Measurements from ENCODE around the gene SV2A. TPM values are rescaled to one million over a fixed set of nuclear protein-coding genes. Genes with fewer than 3 reads are reported as not detected.
"Not testable (repeated sequence)": the region's sequence is repeated elsewhere in the genome, so short reads cannot be mapped to it uniquely, and the experiment has no call there.

The SV2A gene
- total RNA-seq, 1 donor from 2014 or later = 1.1 TPM

DNA sequence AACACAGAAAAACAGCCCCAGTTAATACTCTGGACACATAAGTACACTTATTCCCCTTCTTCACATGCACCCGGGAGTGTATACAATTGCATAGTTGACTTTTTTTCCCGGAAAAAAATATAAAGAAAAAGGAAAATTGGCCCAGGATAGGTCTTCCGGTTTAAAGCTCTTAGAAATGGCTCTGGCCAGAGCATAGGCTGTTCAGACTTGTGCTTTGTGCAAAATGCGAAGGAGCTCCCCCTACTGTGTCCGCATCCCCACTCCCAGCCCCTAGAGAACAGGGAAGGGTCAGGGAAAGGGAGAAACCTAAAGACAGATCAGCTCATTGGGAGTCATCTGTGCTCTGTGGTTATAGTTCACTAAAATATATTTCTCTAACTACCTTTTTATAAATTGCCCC lies 24.6 kb upstream of the SV2A start:
- no peak for FAIRE-seq
- TF ChIP-seq, protein P1, sequence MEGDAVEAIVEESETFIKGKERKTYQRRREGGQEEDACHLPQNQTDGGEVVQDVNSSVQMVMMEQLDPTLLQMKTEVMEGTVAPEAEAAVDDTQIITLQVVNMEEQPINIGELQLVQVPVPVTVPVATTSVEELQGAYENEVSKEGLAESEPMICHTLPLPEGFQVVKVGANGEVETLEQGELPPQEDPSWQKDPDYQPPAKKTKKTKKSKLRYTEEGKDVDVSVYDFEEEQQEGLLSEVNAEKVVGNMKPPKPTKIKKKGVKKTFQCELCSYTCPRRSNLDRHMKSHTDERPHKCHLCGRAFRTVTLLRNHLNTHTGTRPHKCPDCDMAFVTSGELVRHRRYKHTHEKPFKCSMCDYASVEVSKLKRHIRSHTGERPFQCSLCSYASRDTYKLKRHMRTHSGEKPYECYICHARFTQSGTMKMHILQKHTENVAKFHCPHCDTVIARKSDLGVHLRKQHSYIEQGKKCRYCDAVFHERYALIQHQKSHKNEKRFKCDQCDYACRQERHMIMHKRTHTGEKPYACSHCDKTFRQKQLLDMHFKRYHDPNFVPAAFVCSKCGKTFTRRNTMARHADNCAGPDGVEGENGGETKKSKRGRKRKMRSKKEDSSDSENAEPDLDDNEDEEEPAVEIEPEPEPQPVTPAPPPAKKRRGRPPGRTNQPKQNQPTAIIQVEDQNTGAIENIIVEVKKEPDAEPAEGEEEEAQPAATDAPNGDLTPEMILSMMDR (IDR thresholded peaks at IDR 0.05; ENCODE audit: insufficient read depth, low read length, severe bottlenecking) = peak; percentile 42
- Histone ChIP-seq H3K36me3 (ENCODE audit: control insufficient read depth, insufficient read depth, low read length) (no peaks in the 10 kb centered on the region), H3K27me3 (ENCODE audit: control insufficient read depth, insufficient read depth, low read length) (no peaks in the 10 kb centered on the region), H3K4me3 (ENCODE audit: low read depth, low read length) (no peak overlapping the region)
- peak; percentile 66 for DNase-seq (ENCODE audit: low read depth)

DNA sequence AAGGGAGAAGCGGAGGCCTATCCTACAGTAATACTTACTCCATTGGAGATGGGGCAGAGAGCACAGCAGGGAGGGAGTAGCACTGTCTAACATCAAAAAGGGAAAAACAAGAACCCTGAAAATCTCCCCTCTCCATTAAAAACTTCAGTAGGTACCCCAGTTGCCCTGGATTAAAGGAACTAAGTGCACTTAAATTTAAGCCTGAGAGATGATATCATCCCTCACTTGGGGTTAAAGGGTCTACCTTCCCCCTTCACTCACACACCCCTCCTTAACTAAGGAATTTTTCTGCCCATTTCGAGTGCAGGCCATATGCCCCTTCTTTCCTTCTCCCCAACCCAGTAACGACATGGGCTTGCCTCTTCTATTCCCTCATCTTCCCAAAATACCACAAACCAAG lies 22.8 kb upstream of the SV2A start:
- Histone ChIP-seq H3K27me3 (ENCODE audit: control insufficient read depth, insufficient read depth, low read length) (no peaks in the 10 kb centered on the region), H3K36me3 (ENCODE audit: control insufficient read depth, insufficient read depth, low read length) (no peaks in the 10 kb centered on the region), H3K4me3 (ENCODE audit: low read depth, low read length) (no peak overlapping the region)
- TF ChIP-seq, protein P1 (IDR thresholded peaks at IDR 0.05; ENCODE audit: insufficient read depth, low read length, severe bottlenecking) = no peak
- DNase-seq (ENCODE audit: low read depth) = no peak
- FAIRE-seq = no peak

DNA sequence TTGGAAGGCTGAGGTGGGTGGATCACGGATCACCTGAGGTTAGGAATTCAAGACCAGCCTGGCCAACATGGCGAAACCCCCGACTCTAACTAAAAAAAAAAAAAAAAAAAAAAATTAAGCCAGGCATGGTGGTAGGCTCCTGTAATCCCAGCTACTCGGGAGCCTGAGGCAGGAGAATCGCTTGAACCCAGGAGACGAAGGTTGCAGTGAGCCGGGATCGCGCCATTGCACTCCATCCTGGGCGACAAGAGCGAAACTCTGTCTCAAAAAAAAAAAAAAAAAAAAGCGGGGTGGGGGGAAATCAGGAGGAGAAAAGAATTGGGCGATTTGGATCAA lies 21.0 kb upstream of the SV2A start:
- not testable (repeated sequence) for H3K4me3 ChIP-seq (ENCODE audit: low read depth, low read length); H3K27me3 ChIP-seq (ENCODE audit: control insufficient read depth, insufficient read depth, low read length); H3K36me3 ChIP-seq (ENCODE audit: control insufficient read depth, insufficient read depth, low read length); FAIRE-seq; DNase-seq (ENCODE audit: low read depth)

DNA sequence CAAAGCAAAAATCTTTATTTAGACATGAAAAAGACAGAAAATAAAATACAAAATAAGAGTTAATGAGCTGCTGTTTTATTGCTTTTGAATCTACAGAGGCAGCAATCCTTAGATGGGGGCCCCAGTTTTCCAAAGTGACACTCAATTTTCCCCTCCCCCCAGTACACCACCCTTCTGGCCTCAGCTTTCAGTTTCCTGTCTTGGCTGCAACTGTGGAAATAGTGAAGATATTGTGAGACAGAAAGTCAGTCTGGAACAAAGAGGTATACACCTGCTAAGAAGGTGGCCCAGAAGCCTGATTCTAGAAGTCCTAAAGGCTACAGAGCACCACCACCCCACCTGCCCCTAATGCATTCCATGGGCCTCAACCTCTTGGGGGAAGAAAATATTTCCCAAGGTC lies 20.1 kb upstream of the SV2A start:
- no peaks in the 10 kb centered on the region for H3K27me3 ChIP-seq (ENCODE audit: control insufficient read depth, insufficient read depth, low read length)
- H3K36me3 ChIP-seq (ENCODE audit: control insufficient read depth, insufficient read depth, low read length) = no peaks in the 10 kb centered on the region
- H3K4me3 ChIP-seq (ENCODE audit: low read depth, low read length) = no peak overlapping the region
- TF ChIP-seq, protein P1 (IDR thresholded peaks at IDR 0.05; ENCODE audit: insufficient read depth, low read length, severe bottlenecking) = no peak
- DNase-seq (ENCODE audit: low read depth) = no peak
- no peak for FAIRE-seq

DNA sequence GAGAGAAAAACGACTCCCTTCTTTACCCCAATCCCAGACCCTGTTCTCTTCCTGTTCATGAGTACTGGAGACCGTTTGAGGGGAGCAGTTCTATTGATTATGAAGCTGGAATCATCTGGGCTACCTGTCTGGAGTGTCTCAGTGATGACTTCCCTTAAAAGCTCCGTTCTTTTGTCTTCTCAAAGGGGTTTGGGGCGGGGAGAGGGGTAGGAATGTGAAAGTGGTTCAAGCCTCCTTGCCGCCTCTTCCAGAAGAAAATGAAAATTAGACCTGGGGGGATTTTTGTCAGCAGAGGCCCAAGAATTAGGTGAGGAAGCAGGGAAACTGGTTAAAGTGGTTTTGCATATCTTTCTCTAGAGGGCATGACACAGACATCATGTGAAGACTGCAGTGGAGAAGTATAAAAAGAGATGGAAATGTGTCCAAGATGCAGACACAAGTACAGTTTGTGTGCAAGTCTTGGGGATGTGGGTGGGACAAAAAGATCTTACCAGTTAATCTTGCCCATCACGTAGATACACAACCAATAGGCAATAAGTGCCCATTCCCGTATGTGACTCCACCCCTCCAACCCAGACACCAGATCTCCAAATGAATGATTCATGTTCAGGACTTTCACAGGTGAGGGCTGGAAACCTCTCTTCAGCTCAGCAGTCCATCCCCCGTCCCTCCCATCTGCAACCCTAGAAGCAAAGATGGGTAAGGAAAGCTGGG lies 19.5 kb upstream of the SV2A start:
- no peaks in the 10 kb centered on the region for H3K36me3 ChIP-seq (ENCODE audit: control insufficient read depth, insufficient read depth, low read length)
- DNase-seq (ENCODE audit: low read depth) = peak; percentile 96
- TF ChIP-seq, protein P1 (IDR thresholded peaks at IDR 0.05; ENCODE audit: insufficient read depth, low read length, severe bottlenecking) = peak; percentile 19
- no peak for FAIRE-seq
- H3K4me3 ChIP-seq (ENCODE audit: low read depth, low read length) = peak overlapping the region; percentile 55
- H3K27me3 ChIP-seq (ENCODE audit: control insufficient read depth, insufficient read depth, low read length) = no peaks in the 10 kb centered on the region

DNA sequence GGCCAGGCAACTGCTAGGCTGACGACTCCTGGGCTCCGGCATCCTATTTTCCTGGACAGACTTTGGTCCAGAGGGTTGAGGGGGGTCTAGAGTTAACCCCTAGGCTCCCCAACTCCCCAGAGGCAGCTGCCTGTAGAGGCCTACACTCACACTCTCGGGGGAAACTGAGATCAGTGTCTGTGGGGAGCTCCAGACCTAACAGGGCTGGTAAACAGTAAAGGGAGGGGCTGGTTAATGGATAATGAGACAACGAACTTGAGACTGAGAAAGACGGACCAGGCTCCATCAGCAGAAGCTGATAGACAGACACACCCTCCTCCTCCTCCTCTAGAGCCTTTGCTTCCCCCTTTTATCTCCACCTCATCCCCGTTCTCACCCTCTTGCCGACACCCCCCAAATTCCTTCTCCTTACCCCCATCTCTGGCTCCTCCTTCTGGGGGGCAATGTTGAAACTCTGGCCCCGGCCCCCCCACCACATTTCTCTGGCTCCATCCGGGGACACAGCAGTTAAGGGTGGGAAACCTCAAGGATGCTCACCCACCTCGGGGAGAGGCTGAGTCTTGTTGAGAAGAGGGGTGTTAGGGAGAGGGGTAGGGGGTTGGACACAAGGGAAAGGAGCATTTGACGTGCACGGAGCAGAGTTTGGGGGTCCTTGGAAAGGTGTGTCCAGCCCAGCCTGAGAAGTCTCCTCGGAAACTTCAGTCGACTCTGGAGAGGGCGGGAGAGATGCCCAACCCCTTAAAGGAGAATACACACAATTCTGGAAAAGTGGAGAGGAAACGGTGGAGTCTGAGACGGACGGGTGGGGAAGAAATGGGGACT lies 18.7 kb upstream of the SV2A start, which contains the start of gene MTMR11:
Gene MTMR11, minus strand, starts transcription at position 710 of the 822 bp plus-strand sequence. Its CDS starts 232 bp downstream, at position 478.
- H3K4me3 ChIP-seq (ENCODE audit: low read depth, low read length) = peak within 1 kb of the TSS; percentile 55
- FAIRE-seq = no peak
- TF ChIP-seq, protein P1 (IDR thresholded peaks at IDR 0.05; ENCODE audit: insufficient read depth, low read length, severe bottlenecking) = no peak
- DNase-seq (ENCODE audit: low read depth) = peak; percentile 33
- H3K36me3 ChIP-seq (ENCODE audit: control insufficient read depth, insufficient read depth, low read length) = no peaks in the 10 kb centered on the region
- no peaks in the 10 kb centered on the region for H3K27me3 ChIP-seq (ENCODE audit: control insufficient read depth, insufficient read depth, low read length)
